Effector CD4-positive, alpha-beta T cell (primary cell): Measurements from ENCODE around the gene COL23A1.

Experiments used
- DNase-seq: peaks from one replicate; pipeline ENCODE4 v3.0.0-alpha.2; 2020

The COL23A1 gene

DNA sequence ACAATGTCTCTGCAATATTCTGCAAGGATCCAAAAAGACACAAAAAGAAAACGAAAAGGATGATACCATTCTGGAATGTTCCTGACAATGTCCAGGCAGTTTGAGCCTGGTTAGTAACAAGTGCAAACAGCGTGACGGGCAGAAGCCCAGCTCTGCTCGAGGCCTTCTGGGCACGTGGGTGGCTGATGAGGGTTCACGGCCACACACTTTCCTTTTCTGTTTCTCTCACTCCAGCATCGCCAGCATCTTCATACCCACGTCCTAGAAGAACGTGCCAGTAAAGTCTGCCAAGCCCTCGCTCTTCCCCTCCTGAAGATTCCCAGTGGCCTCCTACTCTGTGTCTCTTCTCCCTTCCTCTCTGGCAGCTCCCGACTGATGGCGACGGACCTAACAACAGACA, 36.7 kb downstream of the COL23A1 start:
- DNase-seq = no peak

- no peak for DNase-seq
These were observed 38.7 kb downstream of the COL23A1 start for GRCh38 chr5:178551468-178551867.

DNA sequence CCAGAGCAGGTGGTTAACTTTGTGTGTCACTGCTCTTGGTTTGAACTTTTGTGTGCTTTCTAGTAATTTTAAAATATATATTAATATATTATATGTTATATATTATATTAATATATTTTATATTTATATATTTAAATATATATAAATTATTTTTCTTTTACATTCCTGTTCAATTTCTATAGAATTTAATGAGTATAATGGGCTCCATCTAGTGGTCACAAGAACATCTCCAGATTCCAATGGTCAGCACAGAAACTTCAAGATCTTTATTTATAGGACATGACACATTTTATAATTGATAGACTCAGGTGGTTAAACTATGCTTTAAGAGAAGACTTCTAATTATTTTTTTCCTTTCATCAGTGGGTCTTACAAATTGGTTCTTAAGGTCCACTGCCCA, 39.1 kb downstream of the COL23A1 start:
- DNase-seq = no peak

DNA sequence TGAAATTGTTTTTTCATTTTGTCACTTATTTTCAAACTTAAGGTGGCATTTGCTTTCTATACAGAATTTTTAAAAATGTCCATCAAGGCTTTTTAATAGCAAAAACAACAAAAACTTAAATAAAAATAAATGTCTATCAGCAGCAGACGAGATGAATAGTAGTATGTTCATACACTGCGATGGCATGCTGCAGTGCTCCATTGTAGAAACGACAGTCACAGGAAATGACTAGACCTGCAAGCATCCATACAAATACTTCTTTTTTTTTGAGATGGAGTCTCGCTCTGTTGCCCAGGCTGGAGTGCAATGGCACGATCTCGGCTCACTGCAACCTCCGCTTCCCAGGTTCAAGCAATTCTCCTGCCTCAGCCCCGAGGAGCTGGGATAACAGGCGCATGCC, 41.4 kb downstream of the COL23A1 start:
- DNase-seq = no peak

DNA sequence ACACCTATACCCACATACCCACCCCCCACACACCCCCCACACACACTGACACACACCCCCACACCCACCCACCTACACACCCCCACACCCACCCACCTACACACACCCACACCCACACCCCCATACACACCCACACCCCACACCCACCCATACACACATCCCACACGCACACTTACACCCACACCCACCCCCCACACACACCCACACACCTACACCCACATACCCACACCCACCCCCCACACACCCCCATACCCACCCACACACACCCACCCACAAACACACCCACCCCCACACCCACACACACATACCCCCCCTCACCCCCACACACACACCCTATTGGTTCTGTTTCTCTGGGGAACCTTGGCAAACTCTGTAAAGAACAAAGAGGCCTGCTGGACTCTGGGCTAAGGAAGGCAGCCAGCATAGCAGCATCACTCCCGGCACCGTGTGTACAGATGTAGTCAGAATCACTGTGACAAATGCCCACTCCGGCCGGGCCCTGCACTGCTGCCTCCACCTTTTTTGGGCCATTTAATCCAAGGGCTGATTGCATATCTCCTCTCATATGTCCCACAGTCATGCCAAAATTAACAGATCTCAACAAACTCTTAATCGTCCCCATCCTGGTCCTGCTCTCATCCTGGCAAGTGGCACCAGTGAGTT, 42.3 kb downstream of the COL23A1 start:
- DNase-seq = no peak

DNA sequence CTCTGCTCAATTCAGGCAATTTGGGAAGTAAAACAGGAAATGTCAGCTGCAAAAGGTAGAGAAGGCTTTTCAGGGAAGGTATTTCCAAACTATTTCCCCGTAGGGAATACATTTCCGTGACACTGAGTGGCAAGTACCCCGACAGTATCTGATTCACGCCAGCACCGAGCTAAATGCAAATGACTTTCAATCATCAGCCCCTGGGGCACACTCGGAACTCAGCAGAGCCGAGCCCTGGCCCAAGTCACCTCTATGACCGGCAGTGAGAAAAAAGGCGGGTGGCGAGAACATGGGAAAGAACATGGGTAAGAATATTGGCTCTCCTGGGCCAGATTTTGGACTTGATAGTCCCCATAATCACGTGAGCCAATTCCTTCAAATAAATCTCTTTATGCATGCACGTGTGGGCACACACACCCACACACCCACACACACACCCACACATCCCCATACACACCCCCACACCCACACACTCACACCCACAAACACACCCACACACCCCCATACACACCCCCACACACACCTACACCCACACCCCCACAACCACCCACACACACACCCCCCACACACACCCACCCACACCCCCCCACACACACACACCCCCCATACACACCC, 43.0 kb downstream of the COL23A1 start:
- no peak for DNase-seq

- DNase-seq = no peak
These were observed 43.5 kb downstream of the COL23A1 start for GRCh38 chr5:178546675-178547033.

DNA sequence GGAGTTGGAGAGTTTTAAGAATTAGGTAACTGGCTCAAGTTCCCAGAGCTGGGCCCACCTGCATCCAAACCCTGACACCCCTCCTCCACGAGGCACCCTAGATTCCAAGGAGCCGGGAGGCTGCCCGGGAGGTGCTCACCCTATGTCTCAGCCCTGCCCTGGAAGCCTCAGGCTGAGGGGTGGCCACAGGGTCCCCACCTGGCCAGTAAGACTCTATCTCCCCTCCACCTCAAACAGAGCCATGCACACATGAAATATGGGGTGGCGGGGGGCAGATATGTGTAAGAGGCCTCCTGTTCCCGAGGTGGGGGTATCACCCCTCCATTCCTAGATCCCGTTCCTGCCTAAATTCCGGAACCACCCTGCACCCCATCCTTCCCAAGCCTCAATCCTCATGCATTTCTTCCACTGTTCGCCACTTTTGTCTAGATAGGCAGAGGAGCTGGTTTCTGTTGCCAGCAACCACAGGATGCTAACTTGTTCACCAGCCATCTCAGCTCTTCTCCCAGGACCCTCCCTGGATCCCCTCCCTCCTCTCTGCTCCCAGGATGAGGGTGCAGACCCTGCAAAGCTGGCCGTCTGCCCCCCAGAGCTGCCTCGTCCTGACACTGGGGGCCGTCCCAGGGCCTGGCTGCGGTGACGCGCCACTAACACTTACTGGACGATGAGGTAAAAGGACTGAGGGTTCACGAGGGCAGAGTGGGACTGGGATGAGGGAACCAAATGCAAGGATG, 44.1 kb downstream of the COL23A1 start:
- DNase-seq = no peak

GRCh38 chr5:178545176-178545575, 45.0 kb downstream of the COL23A1 start:
- DNase-seq = no peak

DNA sequence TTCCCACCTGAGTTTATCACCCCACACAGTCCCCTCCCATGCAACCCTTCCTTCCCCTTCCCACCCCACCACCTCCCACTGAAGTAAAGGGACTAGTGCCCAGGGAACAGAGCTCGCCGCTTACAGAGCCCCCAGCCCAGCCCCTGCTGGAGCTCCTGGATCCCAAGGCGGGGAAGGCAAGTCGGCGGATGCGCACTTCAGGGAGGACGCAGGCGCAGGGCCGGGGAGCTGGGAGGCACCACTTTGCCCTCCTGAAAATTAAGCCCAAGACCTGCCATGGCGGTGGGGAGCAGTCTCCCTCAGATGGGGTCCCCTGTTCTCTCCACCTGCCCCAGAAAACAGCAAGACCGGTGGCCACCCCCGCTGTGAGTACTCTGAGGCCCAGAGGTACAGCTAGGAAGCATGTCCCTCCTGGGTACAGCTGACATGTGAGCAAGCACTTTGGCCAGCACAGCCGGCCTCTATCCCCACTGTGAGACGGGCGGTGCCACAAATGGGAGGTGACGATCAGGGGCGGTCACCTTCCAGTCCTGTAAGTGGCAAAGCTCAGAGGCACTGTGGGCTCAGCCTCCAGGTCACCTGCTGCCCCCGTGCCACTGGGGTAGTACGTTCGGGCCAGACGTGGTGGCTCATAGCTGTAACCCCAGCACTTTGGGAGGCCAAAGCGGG, 45.9 kb downstream of the COL23A1 start:
- no peak for DNase-seq

DNA sequence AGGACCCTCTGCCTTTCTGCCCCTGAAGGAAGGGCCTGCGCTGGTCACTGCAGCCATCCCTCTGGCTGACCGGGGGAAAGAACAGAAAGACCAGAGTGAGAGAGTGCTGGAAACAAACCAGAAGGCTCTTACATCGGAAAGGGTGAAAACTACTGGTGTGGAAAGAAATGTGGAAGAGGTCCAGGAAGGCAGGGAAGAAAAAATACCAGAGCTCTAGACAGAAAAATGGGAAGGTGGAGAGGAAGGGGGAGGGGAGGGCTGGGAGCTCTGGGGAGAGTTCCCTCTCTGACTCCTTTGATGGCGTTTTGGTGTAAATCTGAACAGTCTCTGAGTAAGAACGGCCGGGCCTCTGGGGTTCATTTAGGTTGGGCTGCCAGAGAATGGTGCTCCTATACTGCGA, 47.7 kb downstream of the COL23A1 start:
- no peak for DNase-seq

DNA sequence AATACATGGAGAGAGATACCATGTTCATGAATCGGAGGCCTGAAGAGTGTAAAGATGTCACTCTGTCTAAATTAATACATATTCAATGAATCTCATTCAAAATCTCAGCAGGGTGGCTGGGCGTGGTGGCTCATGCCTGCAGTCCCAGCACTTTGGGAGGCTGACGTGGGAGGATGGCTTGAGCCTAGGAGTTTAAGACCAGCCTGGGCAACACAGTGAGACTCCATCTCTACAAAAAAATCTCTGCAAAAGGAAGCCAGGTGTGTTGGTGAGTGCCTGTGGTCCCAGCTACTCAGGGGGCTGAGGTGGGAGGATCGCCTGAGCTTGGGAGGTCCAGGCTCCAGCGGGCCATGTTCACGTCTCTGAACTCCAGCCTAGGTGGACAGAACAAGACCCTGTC, 49.7 kb downstream of the COL23A1 start:
- no peak for DNase-seq

GRCh38 chr5:178538741-178539229, 51.4 kb downstream of the COL23A1 start:
- no peak for DNase-seq

DNA sequence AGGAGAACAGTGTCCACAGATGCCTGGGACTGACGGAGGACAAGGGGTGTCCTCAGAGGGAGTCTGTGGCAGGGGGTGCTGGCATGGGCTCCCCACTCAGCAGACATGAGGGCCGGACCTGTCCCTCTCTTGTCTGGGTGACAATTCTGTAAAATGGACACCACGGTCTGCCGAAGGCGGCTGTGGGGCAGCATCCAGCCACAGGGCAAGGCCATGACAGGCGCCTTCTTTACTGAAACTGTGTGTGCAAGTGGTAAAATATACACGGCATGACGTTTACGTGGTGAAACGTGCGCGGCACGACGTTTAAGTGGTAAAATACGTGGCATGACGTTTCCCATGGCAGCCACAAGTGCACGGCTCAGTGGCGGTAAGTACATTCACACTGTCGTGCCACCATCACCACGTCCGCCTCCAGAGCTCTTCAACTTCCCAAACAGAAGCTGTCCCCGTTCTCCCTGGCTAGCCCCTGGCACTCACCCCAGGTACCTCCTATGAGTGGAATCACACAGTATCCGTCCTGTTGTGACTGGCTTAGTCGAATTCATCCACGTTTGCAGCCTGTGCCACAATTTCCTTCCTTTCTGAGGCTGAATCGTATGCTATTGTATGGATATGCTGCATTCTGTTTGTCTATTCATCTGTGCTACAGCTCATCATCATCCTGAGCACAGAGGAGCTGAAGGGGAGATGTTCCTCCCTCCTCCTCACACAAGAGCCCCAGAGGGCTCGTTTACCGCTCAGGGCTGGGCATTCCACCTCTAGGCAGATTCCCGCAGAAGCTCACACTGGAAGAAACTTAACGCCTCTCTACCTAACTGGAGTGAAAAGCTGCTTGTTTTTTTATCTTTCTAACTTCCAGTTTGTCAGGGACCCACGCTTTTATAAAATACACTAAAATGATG, 52.5 kb downstream of the COL23A1 start:
- no peak for DNase-seq

DNA sequence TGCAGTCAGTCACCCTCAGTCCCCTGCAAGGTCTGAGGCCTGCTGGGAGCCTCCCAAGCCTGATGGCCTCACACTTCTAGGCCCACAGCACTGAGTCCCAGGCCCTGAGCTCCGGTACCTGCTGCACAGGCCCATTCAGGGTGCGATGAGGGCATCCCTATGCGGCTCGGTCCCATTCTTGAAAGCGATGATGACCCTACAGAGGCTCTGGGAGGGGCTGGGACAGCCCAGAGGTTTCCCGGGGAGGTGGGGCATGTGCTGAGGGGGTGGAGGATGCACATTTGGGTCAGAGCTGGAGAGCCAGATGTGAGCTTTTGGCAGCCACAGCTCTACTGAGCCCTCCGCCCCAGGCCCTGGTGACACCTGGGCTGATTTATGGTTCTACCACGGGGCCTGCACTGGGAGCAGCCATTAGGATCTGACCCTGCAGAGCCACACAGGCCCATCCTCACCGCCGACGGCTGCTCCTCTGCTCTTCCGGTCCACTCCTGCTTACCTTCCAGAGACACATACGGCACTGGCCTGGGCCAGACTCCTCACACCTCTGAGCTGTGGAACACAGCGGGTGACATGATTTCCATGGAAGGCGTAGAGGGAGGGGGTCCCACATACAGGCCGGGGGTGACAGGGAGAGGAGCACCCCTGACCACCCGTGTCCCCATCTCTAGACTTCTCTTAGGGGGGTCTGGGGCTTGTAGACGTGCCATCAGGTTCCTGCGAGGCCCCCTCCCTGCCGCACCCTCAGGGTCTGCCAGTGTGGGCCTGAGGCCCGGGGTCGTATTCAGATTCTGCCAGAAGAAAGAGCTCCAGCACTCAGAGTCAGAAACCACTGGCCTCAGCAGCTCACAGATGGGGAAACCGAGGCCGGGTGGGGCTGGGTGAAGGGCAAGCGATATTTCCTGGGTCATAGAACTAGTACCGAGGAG, 53.4 kb downstream of the COL23A1 start:
- DNase-seq = no peak

GRCh38 chr5:178535299-178536175, 54.7 kb downstream of the COL23A1 start:
- no peak for DNase-seq

GRCh38 chr5:178533136-178533535, 57.1 kb downstream of the COL23A1 start:
- DNase-seq = no peak

DNA sequence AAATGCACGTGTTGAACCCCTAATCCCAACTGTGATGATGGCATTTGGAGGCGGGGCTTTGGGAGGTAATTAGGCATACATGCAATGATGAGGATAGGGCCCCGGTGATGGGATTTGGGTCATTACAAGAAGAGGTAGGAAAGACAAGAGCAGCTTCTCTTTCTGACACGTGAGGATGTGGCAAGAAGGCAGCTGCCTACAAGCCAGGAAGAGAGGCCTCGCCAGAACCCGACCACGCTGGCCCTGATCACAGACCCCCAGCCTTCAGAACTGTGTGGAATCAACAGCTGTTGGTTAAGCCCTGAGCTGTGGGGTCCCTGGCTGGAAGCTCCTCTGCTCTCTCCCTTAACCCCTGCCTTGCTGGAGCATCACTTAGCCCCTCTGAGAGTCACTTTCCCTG, 57.5 kb downstream of the COL23A1 start:
- no peak for DNase-seq

DNA sequence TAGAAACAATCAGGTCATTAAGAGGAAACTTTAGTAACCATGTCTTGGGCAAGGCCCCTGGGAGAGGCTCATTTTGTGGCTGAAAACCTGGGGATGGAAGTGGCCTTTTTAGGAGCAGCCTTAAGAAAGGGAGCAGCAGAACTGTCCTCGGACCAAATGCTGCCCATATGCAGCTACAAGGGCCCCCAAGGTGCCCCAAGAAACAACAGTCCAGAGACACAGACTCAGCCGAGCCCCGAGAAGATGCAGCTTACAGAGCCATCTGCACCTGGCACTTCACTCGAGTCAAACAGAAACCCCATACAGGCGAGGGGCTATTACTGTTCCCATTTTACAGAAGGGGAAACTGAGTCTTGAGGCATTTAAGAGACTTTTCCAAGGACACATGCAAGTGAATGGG, 58.0 kb downstream of the COL23A1 start:
- no peak for DNase-seq

DNA sequence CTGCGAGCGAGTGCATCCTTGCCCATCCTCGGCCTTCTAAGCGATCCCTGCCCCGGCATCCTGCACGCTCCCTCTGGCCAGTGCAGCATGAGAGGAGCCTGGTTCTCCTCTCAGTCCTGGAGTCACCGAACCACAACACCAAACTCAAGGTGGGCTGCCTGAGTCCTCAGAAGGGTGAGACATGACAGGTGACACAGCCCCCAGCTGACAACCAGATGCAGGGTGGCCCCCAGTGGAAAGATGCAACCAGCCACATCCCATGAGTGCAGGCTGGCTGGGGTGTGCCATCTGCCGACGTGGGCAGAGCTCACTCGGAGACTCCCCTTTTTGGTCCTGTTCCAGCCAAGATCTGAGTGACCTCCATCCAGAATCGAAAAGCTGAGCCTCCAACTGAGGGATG, 58.4 kb downstream of the COL23A1 start:
- no peak for DNase-seq
